HepG2 (cell line): ENCODE measurements around the gene SLC44A4. TPM values are rescaled to one million over a fixed set of nuclear protein-coding genes. Genes with fewer than 3 reads are reported as not detected.

Source experiments
- AKAP8 ChIP-seq: sonication (generic); formaldehyde crosslinking; IDR thresholded peaks from 2 replicates; pipeline ENCODE4 v1.5.1; 2020; ENCODE audit warnings: mild to moderate bottlenecking, missing genetic modification reagents
- CREB1 ChIP-seq, 2 experiments: fragments of 450-650 bp in 1 of 2; IDR thresholded peaks; 2 replicates each; pipeline ENCODE4 v1.6.1; 2016 to 2017; ENCODE audit warnings: control low read depth in 1 of 2, mild to moderate bottlenecking in 1 of 2, missing compliant biosample characterization in 1 of 2, missing genetic modification characterization in 1 of 2
- CREM ChIP-seq, 2 experiments: sonication (generic) in 1 of 2; formaldehyde crosslinking in 1 of 2; IDR thresholded peaks; 2 replicates each; pipeline versions ENCODE4 v1.4.0 to v1.6.1; 2016 to 2020; ENCODE audit warnings: antibody characterized with exemption in 1 of 2, mild to moderate bottlenecking in 1 of 2, missing genetic modification reagents in 1 of 2
- KAT8 ChIP-seq: IDR thresholded peaks from 2 replicates; pipeline ENCODE4 v1.6.1; 2016; ENCODE audit warnings: missing genetic modification reagents, missing compliant biosample characterization
- KDM1A ChIP-seq: IDR thresholded peaks from 2 replicates; pipeline ENCODE4 v1.6.1; 2016; ENCODE audit warnings: missing compliant biosample characterization
- MXI1 ChIP-seq: IDR thresholded peaks from 3 replicates; pipeline ENCODE4 v1.6.1; 2012; ENCODE audit warnings: low read depth, low read length, inconsistent platforms, borderline replicate concordance
- NR2C2 ChIP-seq: sonication (generic); formaldehyde crosslinking; IDR thresholded peaks from 2 replicates; pipeline ENCODE4 v1.4.0; 2020; ENCODE audit warnings: missing genetic modification reagents, mild to moderate bottlenecking, moderate library complexity, borderline replicate concordance
- POLR2AphosphoS5 ChIP-seq: IDR thresholded peaks from 2 replicates; pipeline ENCODE4 v1.6.1; 2012; ENCODE audit warnings: low read depth, low read length
- SALL2 ChIP-seq: sonication (generic); formaldehyde crosslinking; IDR thresholded peaks from 2 replicates; pipeline ENCODE4 v1.8.1; 2023; ENCODE audit warnings: mild to moderate bottlenecking, missing genetic modification reagents, inconsistent platforms
- TGIF2 ChIP-seq: IDR thresholded peaks from 2 replicates; pipeline ENCODE4 v1.6.1; 2016; ENCODE audit warnings: control low read depth, missing compliant biosample characterization
- ZBTB10 ChIP-seq: sonication (generic); formaldehyde crosslinking; IDR thresholded peaks from 2 replicates; pipeline ENCODE4 v1.4.0; 2020; ENCODE audit warnings: missing genetic modification reagents, borderline replicate concordance
- ZFY ChIP-seq: sonication (generic); formaldehyde crosslinking; IDR thresholded peaks from 2 replicates; pipeline ENCODE4 v1.4.0; 2020; ENCODE audit warnings: missing genetic modification reagents
- ZFYVE20 ChIP-seq: sonication (generic); formaldehyde crosslinking; IDR thresholded peaks from 2 replicates; pipeline ENCODE4 v1.8.0; 2023; ENCODE audit warnings: low read depth, mild to moderate bottlenecking, moderate library complexity, missing genetic modification reagents, borderline replicate concordance
- ZNF362 ChIP-seq: sonication (generic); formaldehyde crosslinking; IDR thresholded peaks from 2 replicates; pipeline ENCODE4 v1.4.0; 2020; ENCODE audit warnings: missing genetic modification reagents, mild to moderate bottlenecking, borderline replicate concordance
- ZNF513 ChIP-seq: sonication (generic); formaldehyde crosslinking; conservative IDR thresholded peaks from 2 replicates; pipeline ENCODE4 v1.5.0; 2020; ENCODE audit warnings: missing genetic modification reagents
- ZNF547 ChIP-seq: sonication (generic); formaldehyde crosslinking; IDR thresholded peaks from 2 replicates; pipeline ENCODE4 v1.5.1; 2020; ENCODE audit warnings: mild to moderate bottlenecking, missing genetic modification reagents
- ZNF552 ChIP-seq: sonication (generic); formaldehyde crosslinking; IDR thresholded peaks from 2 replicates; pipeline ENCODE4 v1.9.0; 2022; ENCODE audit warnings: missing genetic modification reagents, mild to moderate bottlenecking, borderline replicate concordance
- ZNF614 ChIP-seq: IDR thresholded peaks from 2 replicates; pipeline ENCODE4 v1.6.1; 2018; ENCODE audit warnings: missing biosample characterization, missing genetic modification reagents, inconsistent platforms, borderline replicate concordance
- polyA plus RNA-seq, 8 experiments: library from polyadenylated mRNA; depleted of rRNA in 3 of 8; stranded (reverse) in 7 of 8; unstranded in 1 of 8; fragments of >200 nt; fragmentation: Illumina TruSeq in 4 of 8; extraction: Trizol in 4 of 8; gene quantifications; 2 replicates each; pipeline versions ENCODE4 v1.2.1 to v1.2.3, GENCODE V29; 2011 to 2016; ENCODE audit warnings: low read depth in 4 of 8, missing spikeins in 1 of 8, mixed read lengths in 1 of 8; ENCODE audit not compliant: insufficient read depth in 1 of 8
- total RNA-seq, 5 experiments: library from RNA; depleted of rRNA; stranded (reverse); fragments of >200 nt; fragmentation: Illumina TruSeq; extraction: Trizol; gene quantifications; 2 replicates each; pipeline ENCODE4 v1.2.3, GENCODE V29; 2016; ENCODE audit warnings: low read depth in 1 of 5
- TF ChIP-seq, protein P1 (sequence below): sonication (generic); formaldehyde crosslinking; IDR thresholded peaks from 2 replicates; pipeline ENCODE4 v1.4.0; 2020; ENCODE audit warnings: missing genetic modification reagents

The SLC44A4 gene
- total and polyA plus RNA-seq, 2 of the 13 experiments (the other 11 are each of a cell fraction or from before 2014, with no cell fraction given), result 3.5 to 5.9 TPM

DNA sequence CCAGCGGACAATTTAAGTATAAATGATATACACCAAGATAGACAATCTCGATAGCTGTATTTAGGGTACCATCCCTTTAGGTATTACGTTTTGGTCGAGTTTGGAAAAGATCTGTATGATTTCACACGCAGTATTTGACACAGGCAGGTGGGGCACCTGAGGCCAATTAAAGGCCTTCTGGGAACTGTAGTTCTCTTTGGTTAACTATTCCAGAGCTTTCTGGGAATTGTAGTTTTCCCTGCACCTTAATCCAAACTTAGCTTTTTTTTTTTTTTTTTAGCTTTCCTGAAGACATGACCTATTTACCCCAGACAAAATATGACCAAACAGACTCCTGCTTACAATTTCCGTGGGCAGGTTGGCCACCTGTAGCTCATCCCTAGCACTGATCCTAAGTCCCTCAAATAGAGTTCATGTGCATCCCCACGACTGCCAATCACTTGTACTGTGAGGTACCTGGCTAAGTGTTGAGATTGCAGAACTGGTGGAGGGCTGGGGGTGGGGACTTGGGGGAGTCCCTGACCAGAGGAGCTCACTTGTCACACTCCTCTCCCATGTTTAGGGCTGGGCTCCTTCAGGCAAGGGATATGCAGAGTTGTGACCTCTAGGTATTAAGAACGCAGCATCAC is 19.7 kb upstream of the SLC44A4 start (continued):
- TF ChIP-seq TGIF2 (peak; percentile 84), NR2C2 (0 out of 2 replicates have a peak, but pooled peaks have one; percentile 25), ZFYVE20 (no peak), ZNF614 (CRISPR knock-in tag) (no peak), POLR2AphosphoS5 (peak; percentile 29; the same call in 1 of the 2 replicates), ZNF513 (CRISPR knock-in tag) (no peak), ZNF552 (CRISPR knock-in tag) (no peak), ZNF362 (CRISPR knock-in tag) (peak; percentile 51; the same call in 1 of the 2 replicates), MXI1 (no peak), CREB1 (IDR thresholded peaks at IDR 0.05) (no peak), CREB1 (CRISPR knock-in tag; IDR thresholded peaks at IDR 0.05) (peak; percentile 59; the same call in 1 of the 2 replicates), CREM (IDR thresholded peaks at IDR 0.05) (peak; percentile 93), CREM (CRISPR knock-in tag; IDR thresholded peaks at IDR 0.05) (no peak), ZBTB10 (CRISPR knock-in tag) (no peak), SALL2 (CRISPR knock-in tag) (0 out of 2 replicates have a peak, but pooled peaks have one; percentile 54), KAT8 (CRISPR knock-in tag) (0 out of 2 replicates have a peak, but pooled peaks have one; percentile 7), ZFY (CRISPR knock-in tag) (peak; percentile 45; the same call in 1 of the 2 replicates), KDM1A (no peak), ZNF547 (CRISPR knock-in tag) (0 out of 2 replicates have a peak, but pooled peaks have one; percentile 1), AKAP8 (CRISPR knock-in tag) (0 out of 2 replicates have a peak, but pooled peaks have one; percentile 49)
- TF ChIP-seq, protein P1, sequence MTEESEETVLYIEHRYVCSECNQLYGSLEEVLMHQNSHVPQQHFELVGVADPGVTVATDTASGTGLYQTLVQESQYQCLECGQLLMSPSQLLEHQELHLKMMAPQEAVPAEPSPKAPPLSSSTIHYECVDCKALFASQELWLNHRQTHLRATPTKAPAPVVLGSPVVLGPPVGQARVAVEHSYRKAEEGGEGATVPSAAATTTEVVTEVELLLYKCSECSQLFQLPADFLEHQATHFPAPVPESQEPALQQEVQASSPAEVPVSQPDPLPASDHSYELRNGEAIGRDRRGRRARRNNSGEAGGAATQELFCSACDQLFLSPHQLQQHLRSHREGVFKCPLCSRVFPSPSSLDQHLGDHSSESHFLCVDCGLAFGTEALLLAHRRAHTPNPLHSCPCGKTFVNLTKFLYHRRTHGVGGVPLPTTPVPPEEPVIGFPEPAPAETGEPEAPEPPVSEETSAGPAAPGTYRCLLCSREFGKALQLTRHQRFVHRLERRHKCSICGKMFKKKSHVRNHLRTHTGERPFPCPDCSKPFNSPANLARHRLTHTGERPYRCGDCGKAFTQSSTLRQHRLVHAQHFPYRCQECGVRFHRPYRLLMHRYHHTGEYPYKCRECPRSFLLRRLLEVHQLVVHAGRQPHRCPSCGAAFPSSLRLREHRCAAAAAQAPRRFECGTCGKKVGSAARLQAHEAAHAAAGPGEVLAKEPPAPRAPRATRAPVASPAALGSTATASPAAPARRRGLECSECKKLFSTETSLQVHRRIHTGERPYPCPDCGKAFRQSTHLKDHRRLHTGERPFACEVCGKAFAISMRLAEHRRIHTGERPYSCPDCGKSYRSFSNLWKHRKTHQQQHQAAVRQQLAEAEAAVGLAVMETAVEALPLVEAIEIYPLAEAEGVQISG (CRISPR knock-in tag), result peak; percentile 59; the same call in 1 of the 2 replicates
